HEK293 (cell line): ENCODE measurements around the gene CCDC86.

Experiments used
- CTCF ChIA-PET: fragments of 350-600 bp; formaldehyde crosslinking; extraction: SDS; loops from one replicate; lab custom pipeline; 2021; ENCODE audit warnings: antibody characterized with exemption; lab: Yijun Ruan, JAX
- POLR2A ChIA-PET: fragments of 300-600 bp; formaldehyde crosslinking; extraction: SDS; loops from one replicate; lab custom pipeline; 2020; ENCODE audit warnings: antibody characterized with exemption, inconsistent platforms; lab: Yijun Ruan, JAX
- H3K27ac ChIP-seq: fragments of 200-500 bp; sonication (Bioruptor generic); 2 replicates; pipeline ENCODE4 v1.5.1; 2014; ENCODE audit warnings: low read depth, low read length, control low read depth, inconsistent platforms; ENCODE audit errors: extremely low read depth
- H3K36me3 ChIP-seq, 2 experiments: fragments of 200-500 bp in 1 of 2; sonication (Bioruptor generic) in 1 of 2; 1 replicate in 1 of 2; 2 replicates in 1 of 2; pipeline ENCODE4 v1.5.1; 2014 to 2017; ENCODE audit warnings: inconsistent platforms in 2 of 2, low read length in 2 of 2; ENCODE audit not compliant: control insufficient read depth in 2 of 2, insufficient read depth in 1 of 2
- H3K4me1 ChIP-seq: fragments of 200-500 bp; sonication (Bioruptor generic); 2 replicates; pipeline ENCODE4 v1.5.1; 2014; ENCODE audit warnings: mild to moderate bottlenecking, low read length, inconsistent platforms; ENCODE audit not compliant: control insufficient read depth, insufficient read depth
- H3K4me3 ChIP-seq: 2 replicates; pipeline ENCODE4 v1.5.1; 2011; ENCODE audit warnings: low read depth, mild to moderate bottlenecking, control low read depth, low read length, moderate library complexity
- H3K9me3 ChIP-seq: fragments of 200-500 bp; sonication (Bioruptor generic); 2 replicates; pipeline ENCODE4 v1.5.1; 2014; ENCODE audit warnings: low read depth, low read length, inconsistent platforms; ENCODE audit not compliant: control insufficient read depth, insufficient read depth
- GLI2 ChIP-seq: fragments of 450-650 bp; formaldehyde crosslinking; IDR thresholded peaks from 2 replicates; pipeline ENCODE4; 2017; ENCODE audit warnings: missing biosample characterization, missing genetic modification characterization, low read depth, borderline replicate concordance
- IKZF3 ChIP-seq: fragments of 450-650 bp; IDR thresholded peaks from 2 replicates; pipeline ENCODE4 v1.5.0; 2018; ENCODE audit warnings: missing biosample characterization, mild to moderate bottlenecking, missing genetic modification characterization, moderate library complexity
- PBX3 ChIP-seq: sonication (generic); formaldehyde crosslinking; IDR thresholded peaks from 2 replicates; pipeline ENCODE4 v1.8.1; 2022; ENCODE audit warnings: mild to moderate bottlenecking, moderate library complexity, missing genetic modification reagents
- ZNF133 ChIP-seq: fragments of 450-650 bp; formaldehyde crosslinking; IDR thresholded peaks from 2 replicates; pipeline ENCODE4 v1.5.1; 2016; ENCODE audit warnings: missing biosample characterization, missing genetic modification characterization
- ZNF140 ChIP-seq: fragments of 450-650 bp; formaldehyde crosslinking; IDR thresholded peaks from 2 replicates; pipeline ENCODE4 v1.5.1; 2016; ENCODE audit warnings: missing biosample characterization, missing genetic modification characterization
- ZNF174 ChIP-seq: fragments of 450-650 bp; formaldehyde crosslinking; IDR thresholded peaks from 2 replicates; pipeline ENCODE4 v1.5.0; 2017; ENCODE audit warnings: missing biosample characterization, mild to moderate bottlenecking, missing genetic modification characterization
- ZNF302 ChIP-seq: fragments of 450-650 bp; formaldehyde crosslinking; IDR thresholded peaks from 2 replicates; pipeline ENCODE4 v1.5.1; 2016; ENCODE audit warnings: missing biosample characterization, missing genetic modification characterization, low read depth
- ZNF311 ChIP-seq: fragments of 450-650 bp; formaldehyde crosslinking; IDR thresholded peaks from 2 replicates; pipeline ENCODE4 v1.5.1; 2017; ENCODE audit warnings: missing biosample characterization, missing genetic modification characterization, borderline replicate concordance
- ZNF37A ChIP-seq: fragments of 450-650 bp; IDR thresholded peaks from 2 replicates; pipeline ENCODE4 v1.5.1; 2018; ENCODE audit warnings: missing biosample characterization, missing genetic modification characterization
- ZNF404 ChIP-seq: fragments of 450-650 bp; formaldehyde crosslinking; IDR thresholded peaks from 2 replicates; pipeline ENCODE4 v1.5.1; 2017; ENCODE audit warnings: missing biosample characterization, missing genetic modification characterization
- ZNF473 ChIP-seq: fragments of 450-650 bp; formaldehyde crosslinking; IDR thresholded peaks from 2 replicates; pipeline ENCODE4 v1.5.1; 2017; ENCODE audit warnings: missing biosample characterization, missing genetic modification characterization
- ZNF544 ChIP-seq: fragments of 450-650 bp; formaldehyde crosslinking; IDR thresholded peaks from 2 replicates; pipeline ENCODE4 v1.5.0; 2017; ENCODE audit warnings: missing biosample characterization, missing genetic modification characterization
- ZNF571 ChIP-seq: fragments of 450-650 bp; formaldehyde crosslinking; IDR thresholded peaks from 2 replicates; pipeline ENCODE4 v1.5.0; 2017; ENCODE audit warnings: missing biosample characterization, missing genetic modification characterization
- ZNF624 ChIP-seq: fragments of 450-650 bp; formaldehyde crosslinking; IDR thresholded peaks from 2 replicates; pipeline ENCODE4 v1.5.1; 2017; ENCODE audit warnings: missing biosample characterization, missing genetic modification characterization
- ZNF658 ChIP-seq: fragments of 450-650 bp; formaldehyde crosslinking; IDR thresholded peaks from 2 replicates; pipeline ENCODE4; 2016; ENCODE audit warnings: missing biosample characterization, missing genetic modification characterization
- ZNF76 ChIP-seq: fragments of 450-650 bp; formaldehyde crosslinking; IDR thresholded peaks from 2 replicates; pipeline ENCODE4; 2016; ENCODE audit warnings: low read depth, missing biosample characterization, missing genetic modification characterization, borderline replicate concordance
- ZSCAN5A ChIP-seq: fragments of 450-650 bp; formaldehyde crosslinking; IDR thresholded peaks from 2 replicates; pipeline ENCODE4 v1.5.1; 2016; ENCODE audit warnings: missing biosample characterization, missing genetic modification characterization
- TF ChIP-seq, protein P1 (sequence below): fragments of 450-650 bp; formaldehyde crosslinking; IDR thresholded peaks from 2 replicates; pipeline ENCODE4 v1.5.1; 2017; ENCODE audit warnings: missing biosample characterization, missing genetic modification characterization
- TF ChIP-seq, protein P2 (sequence below): fragments of 450-650 bp; formaldehyde crosslinking; IDR thresholded peaks from 2 replicates; pipeline ENCODE4 v1.5.1; 2016; ENCODE audit warnings: missing biosample characterization, missing genetic modification characterization
- TF ChIP-seq, protein P3 (sequence below): fragments of 450-650 bp; formaldehyde crosslinking; IDR thresholded peaks from 2 replicates; pipeline ENCODE4; 2016; ENCODE audit warnings: missing biosample characterization, missing genetic modification characterization
- TF ChIP-seq, protein P4 (sequence below): fragments of 450-650 bp; formaldehyde crosslinking; IDR thresholded peaks from 2 replicates; pipeline ENCODE4 v1.5.1; 2016; ENCODE audit warnings: missing biosample characterization, missing genetic modification characterization, low read depth
- TF ChIP-seq, protein P5 (sequence below): fragments of 450-650 bp; formaldehyde crosslinking; IDR thresholded peaks from 2 replicates; pipeline ENCODE4 v1.5.1; 2016; ENCODE audit warnings: missing biosample characterization, missing genetic modification characterization

Gene CCDC86

DNA sequence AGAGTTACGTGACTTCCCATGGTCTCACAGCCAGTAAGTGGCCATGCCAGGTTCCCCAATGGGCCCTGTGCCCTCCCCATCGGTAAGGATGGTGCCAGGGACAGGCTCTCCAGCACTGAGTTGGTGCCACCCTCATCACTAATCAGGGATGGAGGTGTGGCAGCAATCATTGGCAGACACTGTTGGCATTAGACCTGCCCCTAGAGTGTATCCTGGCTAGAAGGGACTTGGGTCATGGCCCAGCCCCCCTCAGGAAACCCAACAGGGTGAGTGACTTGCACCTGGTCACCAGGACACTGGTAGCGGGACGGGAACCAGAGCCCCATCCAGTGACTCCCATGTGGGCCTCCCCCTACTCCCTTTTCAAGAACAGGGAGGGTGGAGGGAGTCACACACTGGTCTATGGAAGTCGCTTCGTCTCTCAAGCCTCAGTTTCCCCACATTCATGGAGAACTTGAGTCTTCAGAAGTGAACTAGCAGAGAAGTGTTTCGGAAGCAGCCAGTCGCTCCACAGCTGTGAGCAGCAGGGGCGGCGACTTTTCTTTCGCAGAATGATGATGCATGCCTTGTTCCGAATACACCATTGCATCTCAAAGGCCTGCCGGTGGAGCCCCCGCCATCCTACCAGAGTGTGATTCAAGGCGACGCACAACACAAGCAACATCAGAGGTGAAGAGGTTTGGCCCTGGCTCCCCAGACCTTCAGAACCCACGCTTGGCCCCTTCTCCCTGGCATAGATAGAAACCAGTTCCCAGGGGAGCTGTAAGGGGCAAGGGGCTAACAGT lies 43.9 kb upstream of the CCDC86 start:
- no peak overlapping the region for H3K4me3 ChIP-seq
- ChIA-PET POLR2A (no interaction called here), CTCF (no interaction called here)
- TF ChIP-seq, protein P1, sequence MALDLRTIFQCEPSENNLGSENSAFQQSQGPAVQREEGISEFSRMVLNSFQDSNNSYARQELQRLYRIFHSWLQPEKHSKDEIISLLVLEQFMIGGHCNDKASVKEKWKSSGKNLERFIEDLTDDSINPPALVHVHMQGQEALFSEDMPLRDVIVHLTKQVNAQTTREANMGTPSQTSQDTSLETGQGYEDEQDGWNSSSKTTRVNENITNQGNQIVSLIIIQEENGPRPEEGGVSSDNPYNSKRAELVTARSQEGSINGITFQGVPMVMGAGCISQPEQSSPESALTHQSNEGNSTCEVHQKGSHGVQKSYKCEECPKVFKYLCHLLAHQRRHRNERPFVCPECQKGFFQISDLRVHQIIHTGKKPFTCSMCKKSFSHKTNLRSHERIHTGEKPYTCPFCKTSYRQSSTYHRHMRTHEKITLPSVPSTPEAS: no peak
- TF ChIP-seq, protein P2, sequence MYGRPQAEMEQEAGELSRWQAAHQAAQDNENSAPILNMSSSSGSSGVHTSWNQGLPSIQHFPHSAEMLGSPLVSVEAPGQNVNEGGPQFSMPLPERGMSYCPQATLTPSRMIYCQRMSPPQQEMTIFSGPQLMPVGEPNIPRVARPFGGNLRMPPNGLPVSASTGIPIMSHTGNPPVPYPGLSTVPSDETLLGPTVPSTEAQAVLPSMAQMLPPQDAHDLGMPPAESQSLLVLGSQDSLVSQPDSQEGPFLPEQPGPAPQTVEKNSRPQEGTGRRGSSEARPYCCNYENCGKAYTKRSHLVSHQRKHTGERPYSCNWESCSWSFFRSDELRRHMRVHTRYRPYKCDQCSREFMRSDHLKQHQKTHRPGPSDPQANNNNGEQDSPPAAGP (tag by site-specific recombination): no peak
- TF ChIP-seq ZNF302 (tag by site-specific recombination): no peak
- TF ChIP-seq ZNF311 (tag by site-specific recombination): no peak
- TF ChIP-seq ZNF404 (tag by site-specific recombination): no peak
- no peak for TF ChIP-seq IKZF3 (tag by site-specific recombination)
- no peak for TF ChIP-seq ZNF37A (tag by site-specific recombination)
- no peak overlapping the region for H3K27ac ChIP-seq
- H3K36me3 ChIP-seq: no peaks in the 10 kb centered on the region
- H3K9me3 ChIP-seq: no peaks in the 10 kb centered on the region
- H3K4me1 ChIP-seq: no peaks in the 10 kb centered on the region

- Histone ChIP-seq H3K36me3 (no peaks in the 10 kb centered on the region), H3K9me3 (no peaks in the 10 kb centered on the region), H3K4me3 (no peak overlapping the region), H3K4me1 (no peaks in the 10 kb centered on the region), H3K27ac (no peak overlapping the region)
- ChIA-PET CTCF (no interaction called here), POLR2A (no interaction called here)
- TF ChIP-seq, protein P3, sequence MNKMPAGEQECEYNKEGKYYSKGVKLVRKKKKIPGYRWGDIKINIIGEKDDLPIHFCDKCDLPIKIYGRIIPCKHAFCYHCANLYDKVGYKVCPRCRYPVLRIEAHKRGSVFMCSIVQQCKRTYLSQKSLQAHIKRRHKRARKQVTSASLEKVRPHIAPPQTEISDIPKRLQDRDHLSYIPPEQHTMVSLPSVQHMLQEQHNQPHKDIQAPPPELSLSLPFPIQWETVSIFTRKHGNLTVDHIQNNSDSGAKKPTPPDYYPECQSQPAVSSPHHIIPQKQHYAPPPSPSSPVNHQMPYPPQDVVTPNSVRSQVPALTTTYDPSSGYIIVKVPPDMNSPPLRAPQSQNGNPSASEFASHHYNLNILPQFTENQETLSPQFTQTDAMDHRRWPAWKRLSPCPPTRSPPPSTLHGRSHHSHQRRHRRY (tag by site-specific recombination): no peak
- TF ChIP-seq ZNF473: no peak
- TF ChIP-seq, protein P4, sequence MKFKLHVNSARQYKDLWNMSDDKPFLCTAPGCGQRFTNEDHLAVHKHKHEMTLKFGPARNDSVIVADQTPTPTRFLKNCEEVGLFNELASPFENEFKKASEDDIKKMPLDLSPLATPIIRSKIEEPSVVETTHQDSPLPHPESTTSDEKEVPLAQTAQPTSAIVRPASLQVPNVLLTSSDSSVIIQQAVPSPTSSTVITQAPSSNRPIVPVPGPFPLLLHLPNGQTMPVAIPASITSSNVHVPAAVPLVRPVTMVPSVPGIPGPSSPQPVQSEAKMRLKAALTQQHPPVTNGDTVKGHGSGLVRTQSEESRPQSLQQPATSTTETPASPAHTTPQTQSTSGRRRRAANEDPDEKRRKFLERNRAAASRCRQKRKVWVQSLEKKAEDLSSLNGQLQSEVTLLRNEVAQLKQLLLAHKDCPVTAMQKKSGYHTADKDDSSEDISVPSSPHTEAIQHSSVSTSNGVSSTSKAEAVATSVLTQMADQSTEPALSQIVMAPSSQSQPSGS (tag by site-specific recombination): no peak
Observed at GRCh38 chr11:60798631-60799030, 43.3 kb upstream of the CCDC86 start.

- Histone ChIP-seq H3K27ac (no peak overlapping the region), H3K4me1 (no peaks in the 10 kb centered on the region), H3K4me3 (no peak overlapping the region), H3K36me3 (no peaks in the 10 kb centered on the region), H3K9me3 (no peaks in the 10 kb centered on the region)
- CTCF ChIA-PET: interaction anchor here (0.7 kb wide), 2 partner anchors 36 to 139 kb away, joined by 3 to 5 read pairs; no protein-coding TSS in a partner anchor
- POLR2A ChIA-PET: no interaction called here
- no peak for TF ChIP-seq ZNF133 (tag by site-specific recombination)
- no peak for TF ChIP-seq ZNF571 (tag by site-specific recombination)
- TF ChIP-seq ZNF544 (tag by site-specific recombination): no peak
- no peak for TF ChIP-seq ZSCAN5A (tag by site-specific recombination)
- no peak for TF ChIP-seq PBX3
- no peak for TF ChIP-seq ZNF140 (tag by site-specific recombination)
- no peak for TF ChIP-seq ZNF404 (tag by site-specific recombination)
- TF ChIP-seq, protein P5, sequence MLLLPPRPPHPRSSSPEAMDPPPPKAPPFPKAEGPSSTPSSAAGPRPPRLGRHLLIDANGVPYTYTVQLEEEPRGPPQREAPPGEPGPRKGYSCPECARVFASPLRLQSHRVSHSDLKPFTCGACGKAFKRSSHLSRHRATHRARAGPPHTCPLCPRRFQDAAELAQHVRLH: no peak
- no peak for TF ChIP-seq ZNF174 (tag by site-specific recombination)
- TF ChIP-seq ZNF658 (tag by site-specific recombination): no peak
- no peak for TF ChIP-seq ZNF76
- TF ChIP-seq ZNF624: no peak
- no peak for TF ChIP-seq ZNF37A (tag by site-specific recombination)
- TF ChIP-seq GLI2: no peak
Observed at GRCh38 chr11:60801194-60801593, 40.7 kb upstream of the CCDC86 start.
